HG02973 (cell line): ENCODE results near the gene ZNF821.
"Not testable (repeated sequence)": the region's sequence is repeated elsewhere in the genome, so short reads cannot be mapped to it uniquely, and the experiment has no call there.

Experiments used
- ATAC-seq: cut with Tn5 transposase; IDR thresholded peaks from one replicate; pipeline ENCODE4 v1.9.1; 2021; ENCODE audit warnings: moderate library complexity; ENCODE audit not compliant: unreplicated experiment

The ZNF821 gene

DNA sequence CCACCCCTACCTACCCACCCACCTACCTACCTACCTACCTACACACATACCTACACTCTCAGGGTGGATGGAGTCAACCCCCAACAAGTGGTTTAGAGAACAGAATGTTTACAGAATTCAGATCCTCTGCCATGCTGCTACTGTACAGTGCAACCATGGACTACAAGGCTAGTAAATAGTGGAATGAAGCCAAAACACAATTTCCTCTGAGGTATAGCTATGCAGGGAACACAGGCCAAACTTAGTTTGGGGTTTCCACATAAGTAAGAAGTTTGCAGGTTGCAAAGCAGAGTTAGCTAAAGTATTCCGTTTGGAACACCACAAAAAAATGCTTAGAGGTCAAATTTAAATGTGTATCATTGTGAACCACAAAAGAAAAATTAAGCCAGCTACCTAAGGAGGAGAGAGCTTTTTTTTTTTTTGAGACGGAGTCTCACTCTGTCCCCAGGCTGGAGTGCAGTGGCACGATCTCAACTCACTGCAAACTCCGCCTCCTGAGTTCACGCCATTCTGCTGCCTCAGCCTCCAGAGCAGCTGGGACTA is 72.7 kb downstream of the ZNF821 start:
- ATAC-seq = no peak

DNA sequence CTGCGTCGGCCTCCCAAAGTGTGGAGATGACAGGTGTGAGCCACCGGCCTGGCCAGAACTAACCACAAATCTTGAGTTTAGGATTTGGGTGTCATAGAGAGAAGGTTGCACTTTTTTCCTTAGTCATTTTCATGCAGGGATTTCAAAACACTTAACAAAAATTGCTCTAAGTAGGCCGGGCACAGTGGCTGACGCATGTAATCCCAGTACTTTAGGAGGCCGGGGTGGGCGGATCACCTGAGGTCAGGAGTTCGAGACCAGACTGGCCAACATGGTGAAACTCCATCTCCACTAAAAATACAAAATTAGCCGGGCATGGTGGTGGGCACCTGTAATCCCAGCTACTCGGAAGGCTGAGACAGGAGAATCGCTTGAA is 73.8 kb downstream of the ZNF821 start:
- not testable (repeated sequence) for ATAC-seq
